Psoas muscle (tissue), 8 donors: ENCODE data around the gene AUTS2. TPM values are rescaled to one million over a fixed set of nuclear protein-coding genes. Genes with fewer than 3 reads are reported as not detected.

Experiments
- ATAC-seq, 4 donors: fragments of 200-7000 bp; cut with Tn5 transposase; one replicate each; pipeline ENCODE4 v1.9.1; 2020; ENCODE audit warnings: moderate library complexity in 3 of 4, mild to moderate bottlenecking in 2 of 4
- DNase-seq, 2 donors: peaks; one replicate each; pipeline ENCODE4 v3.0.0-alpha.2; 2020
- H3K27ac ChIP-seq: fragments of 200-600 bp; one replicate; pipeline ENCODE4 v1.8.0; 2022
- H3K27me3 ChIP-seq, 3 donors: fragments of 200-600 bp in 1 of 3; one replicate each; pipeline versions ENCODE4 v1.6.1 to v1.8.0; 2013 to 2022; ENCODE audit warnings: low read length in 2 of 3, mild to moderate bottlenecking in 2 of 3, moderate library complexity in 1 of 3; ENCODE audit not compliant: insufficient read depth in 3 of 3
- H3K36me3 ChIP-seq, 2 donors: fragments of 200-600 bp in 1 of 2; one replicate each; pipeline versions ENCODE4 v1.6.1 to v1.8.0; 2013 to 2022; ENCODE audit warnings: low read depth in 1 of 2, mild to moderate bottlenecking in 1 of 2, moderate library complexity in 1 of 2; ENCODE audit not compliant: insufficient read depth in 1 of 2
- H3K4me1 ChIP-seq: fragments of 200-600 bp; one replicate; pipeline ENCODE4 v1.8.0; 2022
- H3K4me3 ChIP-seq: fragments of 200-600 bp; one replicate; pipeline ENCODE4 v1.8.0; 2022; ENCODE audit warnings: mild to moderate bottlenecking
- H3K9me3 ChIP-seq: fragments of 200-600 bp; one replicate; pipeline ENCODE4 v1.8.0; 2022
- CTCF ChIP-seq: fragments of 200-600 bp; IDR thresholded peaks from one replicate; pipeline ENCODE4 v1.8.0; 2022; ENCODE audit warnings: antibody characterized with exemption
- WGBS, 3 donors: extraction: QIAGEN DNeasy Blood & Tissue Kit; methylation state at CpG; one replicate each; pipeline versions ENCODE4 v1.1.6 to v1.1.7; 2013; 5-methylcytosine and 5-hydroxymethylcytosine counted together
- intact Hi-C, 2 donors: fragments of 100-400 bp; cut with DNase I; formaldehyde crosslinking; loops; one replicate each; pipeline versions ENCODE4 v1.11.0 to v1.14.2; 2022
- polyA plus RNA-seq, 3 donors: library from polyadenylated mRNA; stranded (reverse); fragments of 200-250 nt; gene quantifications; one replicate each; pipeline ENCODE4 v1.2.3, GENCODE V29; 2013
- total RNA-seq, 4 donors: library from RNA; stranded (reverse); fragmentation: NEBNext Ultra II Directional in 2 of 4; extraction: Animal tissue kit (Norgen Biotek cat#: 25700) in 2 of 4; gene quantifications; one replicate each; pipeline versions ENCODE4 v1.2.1 to v1.2.4, GENCODE V29; 2021 to 2023
- donor health status: healthy with polysubstance abuse.
- donor health status: DM: no; HTN: no; CAD: no; lungs with moderate emphysema.
- donor health status: Bipolar disorder and iron deficiency.
- donor health status: healthy.
- donor health status: DM: yes; HTN: yes; CAD: no.
- donor health status: DM: no; HTN: no; CAD: no.
- donor health status: DM: no; HTN: no; CAD: no.
- donor health status: DM: yes; HTN: yes; CAD: no.

Gene AUTS2
- total and polyA plus RNA-seq, 7 donors = 5.0 to 33.5 (median 14.3) TPM

DNA sequence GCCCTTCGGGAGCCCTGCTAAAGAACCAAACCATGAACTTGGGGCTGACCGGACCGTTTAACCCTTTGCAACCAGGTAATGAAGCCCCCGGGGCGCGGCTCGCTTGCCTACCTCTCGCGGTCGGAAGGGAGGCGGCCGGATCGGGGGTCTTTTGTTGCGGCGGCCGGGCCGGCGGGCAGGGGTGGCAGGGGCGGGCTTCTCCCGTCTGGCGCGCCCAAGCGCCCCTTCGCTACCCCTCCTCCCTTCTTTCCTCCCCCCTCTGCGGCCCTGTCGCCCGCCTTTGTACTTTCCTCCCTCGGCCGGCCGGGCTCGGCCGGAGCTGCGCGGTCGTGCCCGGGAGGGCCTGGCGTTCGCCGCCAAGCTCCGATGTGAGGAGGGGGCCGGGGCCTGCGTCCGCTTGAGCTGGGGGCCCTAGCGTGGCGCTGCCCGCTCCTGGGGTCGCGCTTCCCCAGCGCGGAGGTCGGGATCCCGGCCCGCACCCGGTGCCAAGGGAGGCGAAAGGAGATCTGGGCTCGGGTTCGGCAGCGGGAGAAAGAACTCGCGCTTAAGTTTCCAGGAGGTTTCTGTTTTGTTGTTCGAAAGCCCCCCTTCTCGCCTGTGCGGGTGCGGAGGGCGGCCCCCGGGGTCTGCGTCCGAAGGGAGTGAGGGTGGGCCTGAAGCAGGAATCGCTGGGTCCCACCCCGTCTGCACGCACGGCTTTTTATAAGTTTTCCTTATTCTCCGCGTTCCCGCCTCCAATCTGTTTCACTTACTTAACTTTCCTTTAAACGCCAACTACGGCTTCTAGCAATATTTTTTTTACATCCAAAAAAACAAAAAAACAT lies 1096.9 kb downstream of the AUTS2 start:
- peaks cover 29% of the 10 kb centered on the region for H3K4me1 ChIP-seq
- no peaks in the 10 kb centered on the region for H3K9me3 ChIP-seq
- H3K36me3 ChIP-seq = no peaks in the 10 kb centered on the region
- H3K27me3 ChIP-seq = no peaks in the 10 kb centered on the region
- intact Hi-C loops = loop anchor here (5.0 to 10.0 kb wide), 7 partner anchors 123 to 653 kb away; no protein-coding TSS in a partner anchor
- TF ChIP-seq CTCF = no peak
- H3K4me3 ChIP-seq = peak overlapping the region; percentile 81
- DNase-seq (peak; percentile 32 to 53), ATAC-seq (peak in 3 of 4 donors; percentile 14 to 43 (median 30))
- 0 to 1% (median 1%) methylated on average over 54 to 77 of the region's 77 CpGs for WGBS, 3 donors
- H3K27ac ChIP-seq = peak overlapping the region; percentile 81

DNA sequence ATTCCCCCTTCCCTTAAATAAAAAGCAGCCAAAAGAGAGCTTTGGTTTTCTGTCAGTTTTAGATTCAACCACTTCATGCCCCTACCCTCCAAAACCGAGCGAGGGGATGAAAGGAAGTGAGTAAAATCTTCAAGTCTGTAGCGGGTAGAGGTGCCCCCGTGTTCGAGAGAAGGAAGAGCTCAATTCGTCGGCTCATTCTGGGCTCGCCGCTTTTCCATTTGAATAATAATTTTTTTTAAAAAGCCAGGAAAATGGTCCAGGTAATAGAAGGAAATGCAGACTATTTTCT lies 1097.5 kb downstream of the AUTS2 start:
- H3K4me3 ChIP-seq = peak overlapping the region; percentile 81
- peak overlapping the region; percentile 81 for H3K27ac ChIP-seq
- no peaks in the 10 kb centered on the region for H3K36me3 ChIP-seq
- peaks cover 34% of the 10 kb centered on the region for H3K4me1 ChIP-seq
- intact Hi-C loops = loop anchor here (5.0 to 10.0 kb wide), 5 partner anchors 281 to 653 kb away; no protein-coding TSS in a partner anchor
- H3K9me3 ChIP-seq = no peaks in the 10 kb centered on the region
- no peaks in the 10 kb centered on the region for H3K27me3 ChIP-seq
- ATAC-seq = no peak
- TF ChIP-seq CTCF = no peak
- no peak for DNase-seq
- WGBS, 3 donors = 4 to 9% (median 6%) methylated on average over 9 of the region's 9 CpGs

- H3K27ac ChIP-seq = peak overlapping the region; percentile 81
- peak overlapping the region; percentile 81 for H3K4me3 ChIP-seq
- intact Hi-C loops = loop anchor here (5.0 to 10.0 kb wide), 5 partner anchors 281 to 654 kb away; no protein-coding TSS in a partner anchor
- H3K4me1 ChIP-seq = peaks cover 38% of the 10 kb centered on the region
- H3K9me3 ChIP-seq = no peaks in the 10 kb centered on the region
- H3K36me3 ChIP-seq = no peaks in the 10 kb centered on the region
- ATAC-seq = no peak
- no peaks in the 10 kb centered on the region for H3K27me3 ChIP-seq
- 21 to 34% (median 25%) methylated on average over 10 of the region's 10 CpGs for WGBS, 3 donors
- TF ChIP-seq CTCF = no peak
- DNase-seq = no peak
Measured at GRCh38 chr7:70696201-70696754, 1098.0 kb downstream of the AUTS2 start.

DNA sequence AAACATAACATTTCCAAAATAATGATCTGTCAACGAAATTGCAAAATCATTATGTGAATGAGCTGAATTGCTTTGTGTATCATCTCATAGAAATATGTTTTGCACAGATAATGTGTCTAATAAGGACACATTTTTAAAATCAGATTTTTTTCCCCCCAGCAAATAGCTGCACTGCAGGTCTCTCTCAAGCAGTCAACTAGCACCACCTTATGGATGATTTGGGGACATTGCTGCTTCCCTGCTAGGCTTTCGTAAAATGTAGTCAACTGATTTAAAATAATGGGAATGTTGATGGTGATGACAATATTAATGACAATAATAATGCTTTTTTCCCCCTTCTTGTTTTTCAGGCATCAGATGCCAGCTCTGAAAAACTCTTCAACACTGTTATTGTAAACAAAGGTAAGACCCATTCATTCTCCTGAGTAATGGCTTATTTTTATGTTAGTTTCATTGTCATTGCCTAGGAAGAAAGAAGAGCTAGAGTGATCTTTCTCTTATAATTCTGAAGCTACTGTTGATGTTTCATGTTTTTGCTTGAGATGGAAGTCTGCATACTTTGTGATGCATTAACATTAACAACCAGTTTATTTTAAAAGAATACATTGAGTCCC lies 1100.1 kb downstream of the AUTS2 start:
- ATAC-seq (peak in 1 of 4 donors; percentile 35), DNase-seq (no peak)
- intact Hi-C loops = loop anchor here (5.0 to 10.0 kb wide), 5 partner anchors 284 to 656 kb away; no protein-coding TSS in a partner anchor
- Histone ChIP-seq H3K4me3 (peak overlapping the region; percentile 3), H3K9me3 (no peaks in the 10 kb centered on the region), H3K36me3 (no peaks in the 10 kb centered on the region), H3K27me3 (no peaks in the 10 kb centered on the region), H3K4me1 (peaks cover 40% of the 10 kb centered on the region), H3K27ac (no peak overlapping the region)
- peak; percentile 83 for TF ChIP-seq CTCF
- WGBS, 3 donors = 12 to 20% (median 18%) methylated on average over 2 of the region's 2 CpGs
